Stimulated activated naive CD4-positive, alpha-beta T cell treated with Interleukin-2 at 50 U/mL for 16 hours (primary cell): ENCODE data around the gene SLCO6A1.
"Not testable (repeated sequence)": the region's sequence is repeated elsewhere in the genome, so short reads cannot be mapped to it uniquely, and the experiment has no call there.

Experiments
- DNase-seq: peaks from one replicate; lab custom pipeline; 2025; lab: John Stamatoyannopoulos, UW

SLCO6A1 gene, protein sequence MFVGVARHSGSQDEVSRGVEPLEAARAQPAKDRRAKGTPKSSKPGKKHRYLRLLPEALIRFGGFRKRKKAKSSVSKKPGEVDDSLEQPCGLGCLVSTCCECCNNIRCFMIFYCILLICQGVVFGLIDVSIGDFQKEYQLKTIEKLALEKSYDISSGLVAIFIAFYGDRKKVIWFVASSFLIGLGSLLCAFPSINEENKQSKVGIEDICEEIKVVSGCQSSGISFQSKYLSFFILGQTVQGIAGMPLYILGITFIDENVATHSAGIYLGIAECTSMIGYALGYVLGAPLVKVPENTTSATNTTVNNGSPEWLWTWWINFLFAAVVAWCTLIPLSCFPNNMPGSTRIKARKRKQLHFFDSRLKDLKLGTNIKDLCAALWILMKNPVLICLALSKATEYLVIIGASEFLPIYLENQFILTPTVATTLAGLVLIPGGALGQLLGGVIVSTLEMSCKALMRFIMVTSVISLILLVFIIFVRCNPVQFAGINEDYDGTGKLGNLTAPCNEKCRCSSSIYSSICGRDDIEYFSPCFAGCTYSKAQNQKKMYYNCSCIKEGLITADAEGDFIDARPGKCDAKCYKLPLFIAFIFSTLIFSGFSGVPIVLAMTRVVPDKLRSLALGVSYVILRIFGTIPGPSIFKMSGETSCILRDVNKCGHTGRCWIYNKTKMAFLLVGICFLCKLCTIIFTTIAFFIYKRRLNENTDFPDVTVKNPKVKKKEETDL

DNA sequence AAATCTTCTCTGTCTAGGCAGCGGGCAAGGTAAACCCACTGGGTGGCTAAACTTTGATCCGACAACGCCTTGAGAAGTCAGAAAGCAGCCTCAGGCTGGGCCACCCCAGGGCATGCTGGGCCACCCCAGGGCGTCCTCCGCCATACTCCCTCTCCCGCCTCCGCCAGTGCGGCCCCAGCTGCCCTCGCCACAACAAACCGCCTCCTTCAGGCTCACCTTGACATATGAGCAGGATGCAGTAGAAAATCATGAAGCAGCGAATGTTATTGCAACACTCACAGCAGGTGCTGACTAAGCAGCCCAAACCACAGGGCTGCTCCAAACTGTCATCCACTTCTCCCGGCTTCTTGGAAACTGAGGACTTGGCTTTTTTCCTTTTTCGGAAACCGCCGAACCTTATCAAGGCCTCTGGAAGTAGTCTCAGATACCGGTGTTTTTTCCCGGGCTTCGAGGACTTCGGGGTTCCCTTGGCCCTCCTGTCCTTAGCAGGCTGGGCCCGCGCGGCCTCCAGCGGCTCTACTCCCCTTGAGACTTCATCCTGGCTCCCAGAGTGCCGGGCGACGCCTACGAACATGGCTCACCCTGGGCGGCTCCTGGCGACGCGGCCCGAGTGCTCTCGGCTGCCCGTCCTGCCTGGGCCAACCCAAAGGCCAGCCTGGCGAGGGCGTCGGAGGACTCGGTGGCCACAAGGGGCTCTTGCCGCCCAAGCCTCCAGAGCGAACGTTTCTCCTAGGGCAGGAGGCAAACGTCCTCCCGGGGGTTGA is at the start of gene SLCO6A1:
Gene SLCO6A1 (minus strand): TSS at position 731 of the 764 bp plus-strand sequence. CDS start 157 bp downstream, at position 574.
- DNase-seq = no peak

DNA sequence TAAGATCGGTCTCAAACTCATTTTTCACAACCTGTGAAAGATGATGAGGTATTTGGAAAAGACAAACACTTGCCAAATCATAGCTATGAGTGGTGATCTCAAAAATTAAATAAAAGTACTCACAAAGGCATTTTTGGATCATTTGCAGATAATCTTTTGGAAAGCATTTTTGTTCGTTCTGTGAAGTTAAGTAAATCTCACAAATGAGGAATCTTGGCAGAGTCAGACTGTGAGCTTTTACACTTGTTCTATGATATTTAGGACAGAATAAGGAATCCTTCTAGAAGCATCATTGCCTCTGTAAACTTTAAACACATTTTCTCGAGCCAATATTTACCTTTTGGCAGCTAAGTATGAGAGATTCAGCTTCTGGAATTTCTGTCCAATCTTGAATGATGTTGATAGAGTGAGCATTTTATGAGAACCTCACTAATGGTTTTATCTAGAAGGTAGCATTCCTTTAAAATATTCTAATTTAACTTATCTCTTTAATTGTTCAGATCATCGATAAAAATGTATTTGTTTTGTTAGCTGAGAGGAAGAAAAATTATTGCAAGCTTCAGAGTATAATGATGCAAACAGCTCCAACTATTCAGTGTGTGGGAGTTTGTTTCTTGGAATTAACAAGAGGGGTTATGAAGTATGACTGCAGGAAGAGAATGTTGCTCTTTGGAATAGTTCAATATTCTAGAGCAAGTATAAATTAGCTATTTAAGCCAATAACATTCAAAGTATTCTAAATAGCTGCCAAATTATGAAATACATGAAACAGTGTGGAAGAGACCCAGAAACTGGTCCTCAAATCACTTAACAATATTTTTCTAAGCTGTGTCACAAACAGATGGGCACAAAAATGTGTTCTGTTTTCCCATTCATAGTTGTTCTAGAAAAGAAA is 48.6 kb upstream of the SLCO6A1 start:
- no peak for DNase-seq

DNA sequence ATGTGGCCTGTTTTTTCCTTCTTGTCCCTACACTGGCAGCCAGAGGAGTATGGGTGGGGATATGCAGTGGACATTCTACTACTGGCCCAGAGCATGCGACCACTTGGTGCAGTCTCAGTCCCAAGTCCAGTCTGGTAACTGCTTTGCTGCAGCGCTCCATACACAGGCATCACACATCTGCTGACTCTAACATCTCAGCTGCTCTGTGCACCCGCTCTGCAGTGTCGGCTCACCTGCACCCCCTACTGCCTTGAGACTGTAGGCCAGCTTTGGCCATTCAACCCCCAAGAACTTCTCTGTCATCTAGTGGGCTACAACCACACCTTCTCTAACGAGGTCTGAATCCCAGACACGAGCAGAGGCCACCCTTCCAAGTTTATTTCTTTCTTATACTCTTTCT is 46.4 kb upstream of the SLCO6A1 start:
- DNase-seq = no peak

DNA sequence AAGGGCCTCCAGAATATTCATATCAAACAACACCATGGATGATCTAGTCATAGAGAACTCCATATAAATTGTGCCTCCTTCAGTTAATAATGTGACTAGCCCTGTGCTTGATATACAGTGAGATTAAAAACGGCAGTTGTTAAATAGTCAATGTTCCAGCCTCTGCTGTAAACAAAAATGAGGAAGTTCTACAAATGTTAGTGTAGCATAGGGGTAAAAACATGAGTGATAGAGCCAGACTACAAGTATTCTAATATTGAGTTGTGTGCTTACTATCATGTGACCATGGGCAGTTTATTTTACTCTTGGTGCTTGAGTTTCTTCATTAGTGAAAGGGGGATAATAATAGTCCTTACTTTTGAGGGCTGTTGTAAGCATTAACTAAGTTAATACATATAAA is 43.3 kb upstream of the SLCO6A1 start:
- DNase-seq = no peak

DNA sequence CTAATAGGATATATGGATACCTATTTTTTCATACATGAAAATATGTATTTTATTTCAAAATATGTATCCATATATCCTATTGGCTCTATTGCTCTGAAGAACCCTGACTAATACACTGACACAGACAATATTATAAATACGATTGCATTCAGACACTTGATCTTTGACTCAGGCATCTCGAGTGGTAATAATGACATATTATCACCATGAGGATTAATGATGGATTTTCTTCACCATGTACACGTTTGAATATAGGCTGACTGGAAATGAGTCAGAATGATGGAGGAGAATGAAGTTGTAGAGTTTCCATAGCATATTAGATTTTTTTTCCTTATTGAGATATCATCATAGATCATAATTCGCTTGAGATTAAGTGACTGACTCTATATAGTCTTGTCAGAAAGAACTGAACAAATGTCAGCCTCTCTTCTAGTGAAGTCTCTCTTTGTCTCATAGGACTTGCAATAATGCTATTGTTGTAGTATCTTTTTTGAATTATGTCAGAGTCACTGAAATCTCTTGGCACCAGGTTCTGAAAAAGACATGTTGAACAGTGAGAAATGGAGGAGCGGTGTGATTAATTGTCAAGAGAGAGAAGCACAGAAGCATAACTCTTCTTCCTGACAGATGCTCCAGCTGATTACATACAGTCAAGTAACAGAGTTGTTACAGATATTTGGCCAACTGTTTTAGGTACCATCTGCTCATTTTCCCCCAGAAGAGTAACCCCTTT is 41.4 kb upstream of the SLCO6A1 start:
- no peak for DNase-seq

DNA sequence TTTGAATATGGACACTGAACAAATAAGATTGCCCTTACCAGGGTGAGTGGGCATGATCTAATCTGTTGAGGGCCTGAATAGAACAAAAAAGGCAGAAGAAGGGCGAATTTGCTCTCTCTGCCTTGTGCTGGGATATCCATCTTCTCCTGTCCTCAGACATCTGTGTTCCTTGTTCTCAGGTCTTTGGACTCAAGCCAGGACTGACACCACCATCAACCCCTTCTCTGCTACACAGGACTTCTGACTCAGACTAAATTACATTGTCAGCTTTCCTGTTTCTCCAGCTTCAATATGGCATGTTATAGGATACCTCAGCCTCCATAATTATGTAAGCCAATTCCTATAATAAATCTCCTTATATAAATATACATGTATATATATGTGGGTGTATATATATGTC is 40.8 kb upstream of the SLCO6A1 start:
- no peak for DNase-seq

DNA sequence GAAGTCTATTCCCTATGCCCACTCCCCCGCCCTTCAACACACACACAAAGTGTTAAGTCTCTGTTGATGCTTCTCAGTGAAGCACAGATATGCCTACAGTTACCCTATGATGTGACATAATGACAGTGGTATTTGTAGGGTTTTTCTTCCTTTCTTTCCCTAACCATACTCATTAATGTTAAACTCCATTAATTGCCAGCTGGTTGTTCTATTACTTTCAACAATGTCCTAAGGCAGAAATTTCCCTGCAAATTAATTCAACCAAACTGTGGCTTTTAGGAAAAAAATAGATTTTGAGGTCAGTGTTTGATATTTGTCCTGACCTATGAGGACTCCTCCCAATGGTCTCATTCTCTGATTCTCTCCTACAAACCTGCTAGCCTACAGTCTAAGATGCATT is 38.2 kb upstream of the SLCO6A1 start:
- DNase-seq = no peak

DNA sequence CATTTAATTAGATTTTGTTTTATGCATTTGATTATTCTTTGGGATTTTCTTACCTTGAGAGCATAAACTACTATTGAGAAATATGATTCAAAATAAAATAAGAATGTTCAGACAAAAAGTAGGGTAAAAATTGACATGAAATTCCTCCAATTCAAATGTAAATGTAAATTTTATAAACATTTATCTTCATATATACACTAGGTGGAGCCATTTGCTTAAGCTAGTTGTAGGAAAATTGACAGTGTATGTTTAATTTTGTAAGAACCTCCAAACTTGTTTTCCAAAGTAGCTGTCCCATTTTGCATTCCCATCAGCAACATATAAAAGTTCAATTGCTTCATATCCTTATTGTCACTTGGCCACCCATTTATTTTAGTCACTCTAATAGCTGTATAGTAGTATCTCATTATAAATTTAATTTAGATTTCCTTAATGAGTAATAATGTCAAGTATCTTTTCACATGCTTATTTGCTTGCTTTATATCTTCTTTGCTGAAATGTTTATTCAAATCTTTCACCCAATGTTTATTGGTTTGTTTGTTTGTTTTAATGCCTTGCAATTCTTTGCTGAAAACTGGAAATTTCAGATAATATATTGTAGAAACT is 37.6 kb upstream of the SLCO6A1 start:
- DNase-seq = no peak

DNA sequence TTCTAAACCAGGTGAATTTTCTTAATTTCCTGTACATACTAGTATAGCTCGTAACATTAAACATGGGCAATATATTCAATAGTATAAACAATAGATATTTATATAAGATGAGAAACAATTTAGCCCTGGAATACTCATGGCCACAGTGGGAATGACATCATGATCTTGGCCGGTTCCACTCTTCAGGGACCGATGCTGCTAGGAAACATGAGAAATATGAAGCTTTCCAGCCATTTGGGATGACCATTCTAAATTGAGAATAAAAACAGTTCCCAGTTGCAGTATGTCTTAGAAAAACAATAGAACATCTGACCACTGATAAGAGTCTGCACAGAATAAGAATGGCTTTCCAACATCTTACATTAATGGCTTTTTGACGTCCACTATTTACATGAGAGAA is 33.3 kb upstream of the SLCO6A1 start:
- no peak for DNase-seq

DNA sequence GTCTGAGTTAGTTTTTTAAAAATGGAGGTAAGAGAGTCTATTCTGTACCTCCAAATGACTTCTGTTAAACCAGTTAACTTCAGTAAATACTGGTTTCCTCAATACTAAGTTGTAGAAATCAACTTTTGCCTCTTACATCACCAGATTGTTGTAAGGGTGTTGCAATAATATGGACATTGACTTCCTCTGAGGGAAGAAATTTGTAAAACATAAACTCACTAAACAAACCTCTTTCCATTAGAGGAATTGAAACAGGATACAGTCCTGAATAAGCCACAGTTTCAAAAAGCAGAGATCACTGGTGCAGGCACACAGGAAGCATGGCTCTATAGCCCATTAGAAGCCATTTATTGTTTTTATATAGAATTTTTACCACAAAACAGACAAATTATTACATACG is 32.7 kb upstream of the SLCO6A1 start:
- no peak for DNase-seq

DNA sequence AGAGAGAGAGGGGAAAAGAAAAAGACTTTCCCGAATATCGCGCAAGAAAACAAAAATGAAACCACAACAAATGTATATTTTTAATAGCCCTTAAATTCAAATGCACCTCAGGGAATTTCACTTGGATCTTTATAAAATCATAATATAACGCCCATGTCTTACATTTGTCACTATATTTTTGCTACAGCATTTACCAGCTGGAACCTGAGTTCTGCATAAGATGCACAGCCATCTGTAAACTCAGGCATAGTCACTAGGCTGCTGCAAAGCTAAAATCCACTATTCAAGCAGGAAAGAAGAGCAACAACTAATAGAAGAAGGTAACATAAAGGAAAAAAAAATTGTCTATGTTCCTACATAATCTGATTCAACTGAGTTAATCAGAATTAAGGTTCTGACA is 30.6 kb upstream of the SLCO6A1 start:
- DNase-seq = no peak

DNA sequence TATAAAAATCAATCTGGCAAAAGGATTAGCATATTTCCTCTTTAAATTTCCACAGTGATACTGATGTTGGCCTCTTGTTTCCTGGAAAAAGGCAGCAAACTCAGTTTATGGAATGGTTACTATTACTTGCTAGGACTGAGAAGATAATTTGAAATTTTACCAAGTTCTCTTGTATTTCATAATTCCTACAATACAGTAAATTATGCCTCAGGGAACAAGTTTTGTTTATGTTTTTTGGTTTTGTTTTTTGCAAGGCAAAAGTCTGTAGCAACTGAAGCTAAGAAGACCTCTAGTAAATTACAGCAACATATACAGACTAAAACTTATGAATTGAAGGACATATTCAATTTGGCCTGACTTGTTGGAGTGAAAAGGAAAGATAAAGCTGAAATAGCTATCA is 30.2 kb upstream of the SLCO6A1 start:
- no peak for DNase-seq

DNA sequence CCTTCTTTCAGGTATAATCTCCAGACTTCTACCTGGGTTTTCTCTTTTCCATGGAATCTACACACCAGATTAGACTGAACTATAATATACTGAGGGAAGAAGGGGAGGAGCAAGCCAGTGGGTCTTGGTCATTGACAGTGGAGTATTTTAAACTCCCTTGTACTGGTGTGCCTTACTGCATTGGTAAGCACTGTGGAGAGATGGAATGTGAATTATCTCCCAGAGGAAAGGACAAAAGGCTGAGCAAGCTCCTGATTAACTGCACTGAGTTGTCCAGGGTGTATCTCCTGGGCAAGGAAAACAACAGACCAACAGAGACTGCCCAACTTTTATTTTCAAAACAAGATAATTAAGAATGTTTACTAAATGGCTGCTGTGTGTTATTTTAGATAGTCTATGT is 29.8 kb upstream of the SLCO6A1 start:
- DNase-seq = no peak

DNA sequence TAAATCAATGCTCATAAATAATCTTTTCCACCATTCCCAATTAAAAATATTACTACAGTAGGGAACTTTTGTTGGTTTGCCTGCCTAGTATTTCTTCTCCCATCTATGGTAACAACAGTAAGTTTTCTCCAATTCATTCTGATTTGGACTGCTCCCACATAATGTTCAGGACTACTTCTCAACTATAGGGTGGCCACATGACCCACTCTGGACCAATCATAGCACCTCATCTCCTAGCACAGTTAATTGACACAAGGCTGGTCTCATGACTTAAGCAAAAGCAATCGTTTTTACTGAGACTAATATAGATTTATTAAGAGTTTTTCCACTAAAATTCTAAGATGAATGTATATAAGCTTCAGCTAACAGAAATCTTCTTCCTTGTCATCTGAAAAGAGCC is 28.7 kb upstream of the SLCO6A1 start:
- no peak for DNase-seq

DNA sequence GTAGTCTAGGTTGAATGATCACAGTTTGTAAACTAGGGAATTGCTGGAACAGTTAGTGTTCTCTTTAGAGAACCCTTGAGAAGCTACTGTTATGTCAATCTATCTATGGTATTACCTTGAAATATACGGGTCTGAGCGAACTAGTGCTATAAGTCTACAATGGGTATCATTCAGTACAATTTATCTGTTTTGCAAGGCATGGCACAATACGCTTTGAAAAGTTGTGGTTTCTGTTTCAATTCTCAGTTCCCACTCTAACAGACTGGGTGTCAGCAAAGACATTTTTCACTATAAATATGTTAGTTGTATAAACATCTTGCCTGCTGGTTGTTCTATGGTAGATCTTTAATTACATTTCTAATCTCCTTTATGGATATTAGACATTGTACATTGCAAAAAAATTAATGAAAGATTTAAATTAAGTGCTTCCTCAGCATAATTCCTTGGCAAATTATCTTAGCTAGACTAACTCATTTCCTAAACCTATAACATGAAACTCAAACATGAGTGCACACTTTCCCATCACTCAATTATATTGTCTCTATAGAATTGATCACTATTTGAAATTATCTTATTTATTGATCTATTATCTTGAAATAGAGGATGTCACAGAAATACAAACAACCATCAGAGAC is 24.9 kb upstream of the SLCO6A1 start:
- DNase-seq = no peak

DNA sequence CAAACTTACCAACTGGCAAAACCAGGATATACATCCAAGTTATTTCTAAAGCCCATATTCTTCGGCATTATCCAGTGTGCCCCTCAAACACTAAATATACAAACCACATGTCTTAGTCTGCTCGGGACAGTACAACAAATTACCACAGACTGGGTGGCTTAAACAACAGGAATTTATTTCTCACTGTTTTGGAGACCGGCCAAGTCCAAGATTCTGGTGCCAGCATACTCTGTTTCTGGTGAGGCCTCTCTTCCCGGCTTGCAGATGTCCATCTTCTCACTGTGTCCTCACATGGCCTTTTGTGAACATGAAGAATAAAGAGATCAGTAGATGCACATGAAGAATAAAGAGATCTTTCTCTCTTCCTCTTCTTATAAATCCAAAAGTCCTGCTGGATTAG is 12.9 kb upstream of the SLCO6A1 start:
- no peak for DNase-seq

DNA sequence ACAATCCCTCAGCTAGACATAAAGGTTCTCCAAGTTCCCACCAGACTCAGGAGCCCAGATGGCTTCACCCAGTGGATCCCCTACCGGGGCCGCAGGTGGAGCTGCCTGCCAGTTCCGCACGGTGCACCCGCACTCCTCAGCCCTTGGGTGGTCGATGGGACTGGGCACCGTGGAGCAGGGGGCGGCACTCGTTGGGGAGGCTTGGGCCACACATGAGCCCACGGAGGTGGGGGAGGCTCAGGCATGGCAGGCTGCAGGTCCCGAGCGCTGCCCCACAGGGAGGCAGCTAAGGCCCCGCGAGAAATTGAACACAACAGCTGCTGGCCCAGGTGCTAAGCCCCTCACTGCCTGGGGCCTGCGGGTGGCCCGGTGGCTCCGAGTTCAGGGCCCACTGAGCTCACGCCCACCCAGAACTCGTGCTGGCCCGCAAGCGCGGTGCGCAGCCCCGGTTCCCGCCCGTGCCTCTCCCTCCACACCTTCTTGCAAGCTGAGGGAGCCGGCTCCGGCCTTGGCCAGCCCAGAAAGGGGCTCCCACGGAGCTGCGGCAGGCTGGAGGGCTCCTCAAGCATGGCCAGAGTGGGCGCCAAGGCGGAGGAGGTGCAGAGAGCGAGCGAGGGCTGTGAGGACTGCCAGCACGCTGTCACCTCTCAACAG is 7.4 kb downstream of the SLCO6A1 start:
- not testable (repeated sequence) for DNase-seq

DNA sequence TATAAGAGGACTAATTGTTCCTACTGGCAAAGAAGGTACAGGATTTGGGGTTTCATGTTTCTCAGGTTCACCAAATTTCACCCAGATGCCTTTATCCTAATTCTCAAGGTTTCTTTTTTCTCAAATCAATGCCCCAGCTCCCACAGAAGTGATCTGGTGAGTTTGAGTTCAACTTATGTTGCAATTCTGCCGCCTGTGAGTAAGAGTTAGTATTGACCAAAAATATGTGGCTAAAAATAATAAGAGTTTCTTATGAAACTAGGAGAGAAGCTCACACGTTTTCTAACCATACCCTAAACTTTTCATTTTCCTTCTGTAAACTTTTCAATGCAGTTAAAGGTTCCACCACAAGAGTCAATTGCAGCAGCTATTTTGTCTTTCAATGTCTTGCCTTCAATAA is 15.1 kb downstream of the SLCO6A1 start:
- no peak for DNase-seq

DNA sequence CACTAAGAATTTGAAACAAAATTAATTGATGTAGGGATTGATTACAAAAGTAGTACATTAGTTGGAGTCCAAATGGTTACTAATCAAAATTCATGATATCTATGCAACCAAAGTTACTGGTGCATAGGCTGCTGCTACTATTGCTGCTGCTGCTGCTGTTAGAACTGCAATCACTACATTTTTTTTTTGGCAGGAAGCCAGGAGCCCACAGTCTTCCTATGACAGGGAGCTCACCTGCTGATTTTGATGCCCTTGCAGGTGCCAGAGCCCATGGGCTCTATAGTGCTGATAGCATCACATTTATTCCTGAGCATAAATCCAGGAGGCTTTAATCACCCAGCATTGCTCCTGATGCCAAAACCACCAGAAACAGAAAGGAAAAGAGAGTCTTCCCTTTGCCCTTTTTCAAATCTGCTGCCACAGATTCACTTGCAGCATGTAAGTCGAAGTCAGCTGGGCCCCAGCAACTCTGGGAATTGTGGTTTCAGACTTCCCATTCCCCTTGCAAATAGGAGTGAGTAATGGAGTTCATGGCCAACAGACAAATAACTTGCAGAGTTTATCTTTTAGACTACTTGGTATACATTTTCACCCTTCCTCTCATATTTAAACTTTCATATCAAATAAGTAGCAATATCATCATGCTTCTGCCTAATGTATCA is 17.6 kb downstream of the SLCO6A1 start:
- no peak for DNase-seq
